GM12878 (cell line): Measurements from ENCODE around the gene ZCCHC18. TPM values are rescaled to one million over a fixed set of nuclear protein-coding genes. Genes with fewer than 3 reads are reported as not detected.

Experiments used
- BHLHE40 ChIP-seq, 2 experiments: fragments of 450-650 bp in 1 of 2; IDR thresholded peaks; 2 replicates each; pipeline ENCODE4 v1.6.1; 2011 to 2017; ENCODE audit warnings: low read depth in 2 of 2, borderline replicate concordance in 1 of 2, improper control_type of control experiment in 1 of 2, low read length in 1 of 2, mild to moderate bottlenecking in 1 of 2
- CBFB ChIP-seq: IDR thresholded peaks from 2 replicates; pipeline ENCODE4 v1.6.1; 2016; ENCODE audit warnings: antibody characterized with exemption, low read depth
- CUX1 ChIP-seq: IDR thresholded peaks from 2 replicates; pipeline ENCODE4 v1.6.1; 2012; ENCODE audit warnings: improper control_type of control experiment, low read depth, low read length; ENCODE audit not compliant: insufficient replicate concordance
- E4F1 ChIP-seq: fragments of 450-650 bp; IDR thresholded peaks from 2 replicates; pipeline ENCODE4 v1.6.1; 2018; ENCODE audit warnings: borderline replicate concordance, mild to moderate bottlenecking; ENCODE audit not compliant: partially characterized antibody
- EP300 ChIP-seq, 2 experiments: fragments of 150-350 bp in 1 of 2; IDR thresholded peaks; 2 replicates each; pipeline ENCODE4 v1.6.1; 2011 to 2012; ENCODE audit warnings: low read depth in 2 of 2, low read length in 2 of 2, borderline replicate concordance in 1 of 2, improper control_type of control experiment in 1 of 2, inconsistent platforms in 1 of 2; ENCODE audit not compliant: control insufficient read depth in 1 of 2
- FOXM1 ChIP-seq: IDR thresholded peaks from 2 replicates; pipeline ENCODE4 v1.6.1; 2012; ENCODE audit warnings: low read depth, mild to moderate bottlenecking, inconsistent platforms, low read length, moderate library complexity
- KAT2A ChIP-seq: conservative IDR thresholded peaks from 2 replicates; pipeline ENCODE4 v1.6.1; 2011; ENCODE audit warnings: low read depth, low read length; ENCODE audit not compliant: control insufficient read depth
- MEF2A ChIP-seq: IDR thresholded peaks from 2 replicates; pipeline ENCODE4 v1.6.1; 2011; ENCODE audit warnings: low read depth, mild to moderate bottlenecking, low read length, moderate library complexity; ENCODE audit not compliant: insufficient read depth
- MTA3 ChIP-seq: IDR thresholded peaks from 2 replicates; pipeline ENCODE4 v1.6.1; 2012; ENCODE audit warnings: low read length, inconsistent platforms, borderline replicate concordance
- NKRF ChIP-seq: fragments of 450-650 bp; conservative IDR thresholded peaks from 2 replicates; pipeline ENCODE4 v1.6.1; 2017; ENCODE audit warnings: mild to moderate bottlenecking, moderate library complexity
- NRF1 ChIP-seq: conservative IDR thresholded peaks from 2 replicates; pipeline ENCODE4 v1.6.1; 2011; ENCODE audit warnings: mild to moderate bottlenecking, low read depth, low read length, improper control_type of control experiment
- POLR2A ChIP-seq: IDR thresholded peaks from 2 replicates; pipeline ENCODE4 v1.6.1; 2011; ENCODE audit warnings: low read depth, mild to moderate bottlenecking, low read length
- RELB ChIP-seq: fragments of 450-650 bp; IDR thresholded peaks from 2 replicates; pipeline ENCODE4 v1.6.1; 2017; ENCODE audit warnings: low read depth, mild to moderate bottlenecking, moderate library complexity
- SMAD1 ChIP-seq: fragments of 450-650 bp; IDR thresholded peaks from 2 replicates; pipeline ENCODE4 v1.6.1; 2018; ENCODE audit warnings: mild to moderate bottlenecking, low read depth; ENCODE audit not compliant: partially characterized antibody
- SP1 ChIP-seq: IDR thresholded peaks from one replicate; pipeline ENCODE4 v1.6.1; 2011; ENCODE audit warnings: low read depth, low read length
- ZNF217 ChIP-seq: fragments of 450-650 bp; IDR thresholded peaks from 2 replicates; pipeline ENCODE4 v1.6.1; 2017; ENCODE audit warnings: antibody characterized with exemption, mild to moderate bottlenecking
- polyA plus RNA-seq, 11 experiments: library from polyadenylated mRNA; depleted of rRNA in 4 of 11; unstranded in 6 of 11; stranded (reverse) in 5 of 11; fragments of >200 nt; fragmentation: Nextera tagmentation in 4 of 11; fragmentation: Illumina TruSeq in 1 of 11; extraction: Ambion mirVana in 4 of 11; extraction: Trizol in 1 of 11; gene quantifications; 1 replicate in 1 of 11; 2 replicates in 10 of 11; pipeline versions ENCODE4 v1.2.1 to v1.2.3, GENCODE V29; 2011 to 2016; ENCODE audit warnings: inconsistent platforms in 2 of 11, missing spikeins in 2 of 11, low read depth in 1 of 11
- total RNA-seq, 4 experiments: library from RNA; depleted of rRNA in 3 of 4; stranded (reverse); fragments of >200 nt in 3 of 4; fragmentation: Illumina TruSeq in 1 of 4; extraction: Trizol in 1 of 4; gene quantifications; 2 replicates each; pipeline versions ENCODE4 v1.2.1 to v1.2.3, GENCODE V29; 2013 to 2021

ZCCHC18 gene
- total and polyA plus RNA-seq, 10 of the 15 experiments (the other 5 are each of a cell fraction or from before 2014, with no cell fraction given) = 1.0 to 4.2 (median 2.3) TPM

- TF ChIP-seq CUX1 = no peak
- TF ChIP-seq E4F1 = peak; percentile 57
- no peak for TF ChIP-seq SMAD1
- TF ChIP-seq MEF2A = peak; percentile 61; the same call in 1 of the 2 replicates
- no peak for TF ChIP-seq KAT2A
- TF ChIP-seq EP300 (IDR thresholded peaks at IDR 0.05; ENCODE audit: borderline replicate concordance in 1 of 2, control insufficient read depth in 1 of 2, low read depth in 2 of 2, low read length in 2 of 2) = no peak
- no peak for TF ChIP-seq ZNF217
- TF ChIP-seq POLR2A = peak; percentile 80; the same call in 1 of the 2 replicates
- 0 out of 2 replicates have a peak, but pooled peaks have one; percentile 19 for TF ChIP-seq NKRF
- peak; percentile 6 to 45; a peak in 1 of 4 replicates for TF ChIP-seq BHLHE40 (IDR thresholded peaks at IDR 0.05; ENCODE audit: borderline replicate concordance in 1 of 2, low read depth in 2 of 2, low read length in 1 of 2)
- TF ChIP-seq MTA3 = no peak
- TF ChIP-seq CBFB = peak; percentile 47; the same call in 1 of the 2 replicates
- TF ChIP-seq SP1 = peak; percentile 19
- TF ChIP-seq FOXM1 = no peak; the same call in 1 of the 2 replicates
- no peak for TF ChIP-seq NRF1
- peak; percentile 99 for TF ChIP-seq RELB
Observed at GRCh38 chrX:104156630-104157529, 44.6 kb downstream of the ZCCHC18 start, which contains the start of gene SLC25A53 (continued).
